GM10266 (cell line): ENCODE data around the gene COLEC11.

Experiments
- DNase-seq: peaks from one replicate; pipeline ENCODE4 v3.0.0; 2012; ENCODE audit errors: extremely low spot score
- CTCF ChIP-seq: IDR thresholded peaks from 2 replicates; pipeline ENCODE4 v1.5.1; 2012; ENCODE audit warnings: mild to moderate bottlenecking, low read depth; ENCODE audit not compliant: control insufficient read depth, insufficient read depth; ENCODE audit errors: missing control alignments

COLEC11 gene

GRCh38 chr2:3625186-3625585, 30.3 kb downstream of the COLEC11 start:
- no peak for DNase-seq
- TF ChIP-seq CTCF = no peak

GRCh38 chr2:3626118-3626811, 31.4 kb downstream of the COLEC11 start:
- TF ChIP-seq CTCF = no peak
- no peak for DNase-seq

- no peak for DNase-seq
- no peak for TF ChIP-seq CTCF
These were observed 32.0 kb downstream of the COLEC11 start for GRCh38 chr2:3626812-3627499.

- DNase-seq = no peak
- TF ChIP-seq CTCF = no peak
These were observed 32.7 kb downstream of the COLEC11 start for GRCh38 chr2:3627500-3628100.

DNA sequence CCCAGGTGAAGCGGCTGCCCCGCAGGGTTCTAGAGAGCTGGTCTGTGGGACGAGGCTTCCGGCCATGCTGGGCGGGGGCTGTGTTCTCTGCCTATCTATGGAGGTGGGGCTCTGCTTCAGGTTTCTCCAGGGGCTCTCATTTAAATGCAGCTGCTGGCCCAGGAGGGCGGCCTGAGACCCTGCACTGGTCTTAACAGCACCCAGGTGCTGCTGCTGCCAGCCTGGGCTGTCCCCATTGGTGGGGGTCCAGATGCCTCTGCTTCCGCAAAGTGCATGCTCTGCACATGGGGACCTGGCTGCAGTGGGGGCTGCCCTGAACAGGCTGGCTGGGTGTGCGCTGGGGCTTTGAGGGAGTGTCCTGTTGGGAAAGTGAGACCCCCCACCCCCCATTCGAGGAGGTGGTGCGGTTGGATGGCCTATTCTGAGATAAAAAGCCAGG, 33.3 kb downstream of the COLEC11 start:
- TF ChIP-seq CTCF = no peak

GRCh38 chr2:3628800-3629199, 33.9 kb downstream of the COLEC11 start:
- no peak for DNase-seq
- TF ChIP-seq CTCF = peak; percentile 52

More for the DNA sequence above, 33.3 kb downstream of the COLEC11 start:
- DNase-seq = no peak

DNA sequence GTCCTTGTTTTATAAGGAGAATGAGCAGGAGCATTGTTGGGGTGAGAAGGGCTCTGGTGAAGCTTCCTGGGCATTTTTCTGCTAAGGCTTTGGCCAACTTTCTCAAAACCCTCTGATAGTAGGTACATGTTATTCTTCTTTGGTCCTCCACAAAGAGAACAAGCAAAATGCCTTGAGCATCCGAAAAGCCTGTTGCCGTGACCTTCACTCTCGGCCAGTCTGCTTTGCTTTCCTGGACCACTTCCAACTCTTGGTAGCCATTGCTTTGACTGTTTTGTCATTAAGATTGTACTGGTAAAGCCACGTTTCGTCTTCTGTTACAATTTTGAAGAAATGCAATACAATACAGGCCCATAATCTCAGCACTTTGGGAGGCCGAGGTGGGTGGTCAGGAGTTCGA, 35.7 kb downstream of the COLEC11 start:
- no peak for DNase-seq
- TF ChIP-seq CTCF = no peak
